HTR-8/SVneo (cell line): ENCODE data around the gene ZNF688.
"Not testable (repeated sequence)": the region's sequence is repeated elsewhere in the genome, so short reads cannot be mapped to it uniquely, and the experiment has no call there.

ENCODE experiments used
- DNase-seq: peaks from one replicate; pipeline ENCODE4 v3.0.0; 2011; ENCODE audit warnings: low spot score, mixed read lengths; ENCODE audit not compliant: insufficient read length
- FAIRE-seq: peaks from 2 replicates; lab custom pipeline; 2011; peaks lifted over from hg19 to GRCh38; lab: Jason Lieb, UNC

The ZNF688 gene

DNA sequence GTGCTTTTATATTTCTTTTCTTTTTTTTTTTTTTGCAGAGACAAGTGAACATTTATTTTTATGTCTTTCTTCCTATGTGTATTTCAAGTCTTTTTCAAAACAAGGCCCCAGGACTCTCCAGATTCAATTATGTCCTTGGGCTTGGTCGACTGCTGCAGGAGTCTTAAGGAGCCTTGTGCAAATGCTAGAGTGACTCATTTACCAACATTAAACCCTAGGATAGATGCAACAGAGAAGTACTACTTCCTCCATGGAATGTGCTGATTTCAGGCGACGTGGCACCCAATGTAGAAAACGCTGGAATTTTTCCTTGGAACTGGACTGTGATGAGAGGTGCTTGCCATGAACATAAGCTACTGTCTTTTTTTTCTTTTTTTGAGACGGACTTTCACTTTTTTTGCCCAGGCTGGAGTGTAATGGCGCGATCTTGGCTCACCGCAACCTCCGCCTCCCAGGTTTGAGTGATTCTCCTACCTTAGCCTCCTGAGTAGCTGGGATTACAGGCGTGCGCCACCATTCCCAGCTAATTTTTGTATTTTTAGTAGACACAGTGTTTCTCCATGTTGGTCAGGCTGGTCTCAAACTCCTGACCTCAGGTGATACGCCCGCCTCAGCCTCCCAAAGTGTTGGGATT is 35.0 kb downstream of the ZNF688 start:
- not testable (repeated sequence) for FAIRE-seq, DNase-seq

DNA sequence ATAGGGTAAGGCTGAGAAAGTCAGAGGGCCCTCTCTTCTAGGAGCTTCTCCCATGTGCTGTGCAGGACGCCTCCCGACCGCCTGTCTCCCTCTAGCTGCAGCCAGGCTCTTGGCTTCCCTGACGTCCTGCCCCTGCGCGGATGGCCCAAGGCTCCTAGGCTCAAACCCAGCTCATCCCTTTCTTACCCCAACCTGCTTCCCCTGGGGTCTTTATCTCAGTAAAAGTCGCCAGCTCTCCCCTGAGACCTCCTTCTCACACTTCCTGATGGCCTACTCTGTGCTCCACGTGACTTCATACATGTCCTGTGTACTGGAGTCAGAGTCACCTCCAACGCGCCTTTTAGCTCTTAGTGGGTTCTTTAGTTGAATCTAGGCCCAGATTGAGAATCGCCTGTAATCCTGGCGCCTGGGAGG is 35.7 kb downstream of the ZNF688 start:
- DNase-seq (no peak), FAIRE-seq (no peak)

DNA sequence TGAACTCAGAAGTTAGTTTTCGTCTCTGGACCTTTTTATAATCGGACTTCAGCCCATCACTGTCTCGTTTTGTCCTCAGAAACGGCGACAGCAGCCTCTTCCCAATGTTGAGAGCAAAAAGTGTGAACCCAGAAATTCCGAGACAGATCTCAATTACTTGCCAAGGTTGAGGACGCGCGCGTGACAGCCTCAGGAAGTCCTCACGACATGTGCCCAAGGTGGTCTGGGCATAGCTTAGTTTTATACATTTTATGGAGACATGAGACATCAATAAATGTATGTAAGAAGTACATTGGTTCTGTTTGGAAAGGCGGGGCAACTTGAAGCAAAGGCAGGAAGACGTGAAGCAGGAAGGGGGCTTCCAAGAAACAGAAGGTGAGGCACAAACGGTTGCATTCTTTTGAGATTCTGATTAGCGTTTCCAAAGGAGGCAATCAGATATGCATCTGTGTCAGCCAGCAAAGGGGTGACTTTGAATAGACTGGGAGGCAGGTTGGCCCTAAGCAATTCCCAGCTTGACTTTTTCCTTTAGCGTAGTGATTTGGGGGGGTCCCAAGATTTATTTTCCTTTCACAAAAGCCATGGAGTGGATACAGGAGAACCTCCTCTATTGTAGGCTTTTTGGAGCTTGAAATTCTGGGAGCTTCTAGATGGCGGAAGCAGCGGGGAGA is 36.3 kb downstream of the ZNF688 start:
- DNase-seq (no peak), FAIRE-seq (no peak)

DNA sequence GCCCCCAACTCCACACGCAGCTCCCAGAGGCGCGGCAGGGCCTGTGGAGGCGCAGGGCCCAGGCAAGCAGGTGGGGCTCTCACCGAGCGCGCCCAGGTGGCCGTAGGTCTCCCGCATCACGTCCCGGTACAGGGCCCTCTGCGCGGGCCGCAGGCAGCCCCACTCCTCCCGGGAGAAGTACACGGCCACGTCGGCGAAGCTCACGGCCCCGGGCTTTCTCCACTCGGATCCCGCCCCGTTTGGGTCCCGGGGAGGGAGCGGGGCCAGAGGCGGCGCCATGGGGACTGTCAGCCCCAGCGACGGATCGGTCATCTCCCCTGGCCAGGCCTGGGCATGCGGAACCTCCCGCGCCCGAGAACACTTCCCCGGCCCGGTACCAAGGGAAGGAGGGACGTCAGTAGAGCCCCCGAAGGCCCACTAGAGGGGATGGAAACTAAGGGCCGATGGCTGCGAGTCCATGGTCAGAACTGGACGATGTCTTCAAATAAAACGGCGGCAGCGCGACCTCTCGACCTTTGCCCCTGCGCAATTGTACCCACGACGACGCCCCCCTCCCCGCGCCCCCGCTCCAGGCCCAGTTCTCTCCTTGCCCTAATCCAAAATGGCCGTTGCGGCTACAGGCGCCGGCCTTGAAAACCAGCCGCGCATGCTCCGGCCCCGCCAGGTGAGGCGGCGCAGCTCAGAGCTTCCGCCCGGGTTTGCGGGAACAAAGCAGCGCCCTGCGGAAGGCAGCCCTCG is 37.0 kb downstream of the ZNF688 start, which contains the start of gene ZNF747:
ZNF747 (minus strand) TSS at position 491 of the 738 bp plus-strand sequence; CDS start at position 312, 179 bp downstream.
- FAIRE-seq, result no peak

DNA sequence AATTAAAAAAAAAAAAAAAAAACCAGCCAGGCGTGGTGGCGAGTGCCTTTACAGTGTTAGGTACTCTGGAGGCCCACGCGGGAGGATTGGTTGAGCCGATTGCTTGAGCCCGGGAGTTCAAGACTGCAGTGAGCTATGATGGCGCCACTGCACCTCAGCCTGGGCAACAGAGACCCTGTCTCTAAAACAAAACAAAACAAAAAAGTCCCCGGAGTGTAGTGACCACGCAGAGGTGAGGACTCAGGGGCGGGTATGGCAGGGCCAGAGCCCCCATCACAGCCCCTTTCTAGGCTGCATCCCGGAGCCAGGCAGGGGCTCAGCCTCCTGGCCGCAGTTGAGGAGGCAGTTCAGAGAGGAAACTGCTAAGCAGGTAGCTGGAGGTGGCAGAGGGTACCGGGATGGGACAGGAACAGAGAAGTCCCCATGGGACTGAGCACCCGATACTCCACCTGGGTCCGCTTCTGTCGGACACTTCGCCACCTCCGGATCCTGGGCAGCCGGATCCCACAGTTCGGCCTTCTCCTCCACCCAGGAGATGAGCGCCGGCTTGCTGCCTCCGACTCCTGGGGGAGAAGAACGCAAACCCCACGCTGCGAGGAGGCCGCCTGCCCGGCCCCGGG is 37.7 kb downstream of the ZNF688 start:
- FAIRE-seq, result no peak
- no peak for DNase-seq

More for the DNA sequence above, 37.0 kb downstream of the ZNF688 start, which contains the start of gene ZNF747:
- peak; percentile 89 for DNase-seq

DNA sequence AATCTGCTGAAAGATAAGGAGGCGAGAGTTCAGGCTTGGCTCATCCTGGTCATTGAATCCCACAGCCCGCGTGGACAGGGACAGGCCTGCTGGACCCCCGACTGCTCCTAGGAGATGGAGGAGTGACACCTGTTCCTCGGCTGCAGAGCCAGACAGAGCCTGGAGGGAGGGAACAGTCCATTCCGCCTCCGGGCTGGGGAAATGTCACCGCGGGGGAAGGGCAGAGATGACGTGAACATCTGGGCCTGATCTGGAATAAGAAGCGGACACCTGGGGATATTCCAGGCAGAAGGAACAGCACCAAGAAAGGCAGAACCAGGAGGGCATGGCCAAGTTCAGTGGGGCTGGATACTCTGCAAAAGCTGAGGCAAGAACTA is 38.4 kb downstream of the ZNF688 start:
- DNase-seq (no peak), FAIRE-seq (no peak)

DNA sequence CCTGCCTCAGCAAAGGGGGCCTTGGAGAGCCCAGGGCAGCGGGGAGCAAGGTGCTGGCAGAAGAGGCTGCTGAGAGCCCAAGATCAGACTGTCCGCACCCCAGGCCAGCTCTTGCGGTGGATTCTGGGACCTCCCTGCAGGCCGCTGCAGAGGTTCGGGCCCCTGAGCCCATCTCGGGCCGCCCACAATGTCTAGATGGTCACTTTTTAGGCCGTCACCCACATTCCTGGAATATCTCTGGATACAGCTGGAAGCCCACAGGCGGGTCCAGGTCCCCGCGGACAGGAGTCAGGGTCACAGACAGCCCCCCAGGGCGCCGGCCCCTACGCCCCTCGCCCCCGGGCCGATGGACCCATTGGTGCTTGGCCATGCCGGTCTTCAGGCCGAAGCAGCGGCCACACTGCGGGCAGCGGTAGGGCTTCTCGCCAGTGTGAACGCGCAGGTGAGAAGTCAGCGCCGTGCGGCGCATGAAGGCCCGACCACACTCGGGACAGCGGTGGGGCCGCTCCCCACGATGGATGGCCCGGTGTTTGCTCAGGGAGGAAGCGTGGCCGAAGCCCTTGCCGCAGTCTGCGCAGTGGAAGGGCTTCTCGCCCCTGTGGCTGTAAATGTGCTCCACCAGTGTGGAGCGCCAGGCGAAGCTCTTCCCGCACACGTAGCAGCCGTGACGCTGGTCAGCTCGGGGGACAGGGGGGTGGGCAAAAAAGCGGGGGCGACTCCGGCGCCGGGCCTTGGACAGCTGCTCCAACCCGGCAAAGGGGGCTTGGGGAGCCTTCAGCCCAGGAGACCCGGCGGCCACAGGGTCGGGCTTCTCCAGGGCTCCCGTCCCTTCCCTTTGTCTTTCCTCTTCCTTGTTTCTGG is 39.0 kb downstream of the ZNF688 start:
- no peak for FAIRE-seq
- no peak for DNase-seq

DNA sequence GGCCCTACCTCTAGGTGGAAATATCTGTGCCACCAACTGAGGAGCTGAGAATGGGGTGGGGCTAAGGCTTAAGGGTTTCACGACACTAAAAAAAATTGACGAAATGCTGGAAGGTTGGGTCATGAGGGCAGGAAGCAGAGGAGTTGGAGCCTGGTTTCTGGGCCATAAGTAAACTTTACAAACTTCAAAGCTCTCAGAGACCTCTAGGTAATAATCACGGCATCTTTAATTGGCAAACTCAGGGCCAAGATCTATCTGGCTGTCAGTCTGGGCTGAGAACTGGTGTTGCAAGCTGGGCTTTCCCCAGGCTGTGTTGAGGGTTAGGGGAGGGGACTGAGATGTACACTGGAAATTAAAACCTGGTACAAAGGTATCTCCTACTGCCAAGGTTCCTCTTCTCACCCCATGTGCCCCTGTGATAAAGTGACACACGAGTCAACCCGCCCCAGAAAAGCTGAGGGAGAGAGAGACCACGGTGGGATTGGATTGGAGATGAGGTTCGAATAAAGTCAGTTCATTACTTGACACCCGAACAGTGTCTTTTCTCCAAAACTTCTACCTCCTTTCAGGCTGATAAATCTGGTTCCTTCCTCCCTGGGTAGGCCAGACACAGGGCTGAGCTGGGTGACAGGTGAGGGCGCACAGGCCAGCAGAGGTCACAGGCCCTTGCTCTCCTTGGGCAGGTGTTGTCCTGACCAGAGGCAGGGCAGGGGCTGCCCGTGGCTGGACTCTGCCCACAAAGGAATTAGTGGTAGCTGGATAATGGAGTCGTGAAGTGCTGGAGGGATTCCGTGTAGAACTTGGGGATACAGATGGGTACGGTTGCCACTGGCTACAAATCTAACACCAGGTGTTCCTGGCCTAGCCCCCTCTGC is 41.1 kb downstream of the ZNF688 start:
- DNase-seq, result no peak
- FAIRE-seq, result no peak

DNA sequence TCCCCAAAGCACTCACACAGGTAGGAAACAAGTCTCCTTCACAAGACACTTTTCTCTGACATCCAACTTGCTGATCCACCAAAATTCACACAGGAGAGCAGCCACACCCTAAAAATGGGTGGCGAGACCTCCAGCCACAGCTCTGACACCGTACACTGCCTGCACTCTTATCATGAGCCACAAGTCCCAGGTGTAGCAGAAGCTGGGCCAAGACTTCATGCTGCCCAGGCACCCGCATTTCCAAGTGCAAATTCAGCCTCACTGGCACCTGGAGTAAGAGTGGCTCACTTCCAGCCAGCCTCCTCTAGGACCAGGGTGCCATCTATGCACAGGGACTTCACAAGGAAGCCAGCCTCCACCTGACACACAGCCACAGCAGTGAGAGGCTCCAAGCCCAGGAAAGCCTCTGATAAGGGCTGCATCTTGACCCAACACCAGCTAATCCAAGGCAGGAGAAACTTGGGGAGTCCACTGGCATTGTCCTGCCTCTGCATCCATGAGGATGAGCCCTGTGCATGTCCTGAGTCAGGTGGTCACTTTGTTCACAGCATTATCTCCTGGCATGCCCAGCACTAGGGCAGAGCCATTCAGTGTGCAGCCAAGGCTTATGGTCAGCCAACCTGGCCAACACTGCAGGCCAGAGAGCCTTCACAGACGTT is 42.6 kb downstream of the ZNF688 start:
- FAIRE-seq (peak; percentile 23), DNase-seq (no peak)

DNA sequence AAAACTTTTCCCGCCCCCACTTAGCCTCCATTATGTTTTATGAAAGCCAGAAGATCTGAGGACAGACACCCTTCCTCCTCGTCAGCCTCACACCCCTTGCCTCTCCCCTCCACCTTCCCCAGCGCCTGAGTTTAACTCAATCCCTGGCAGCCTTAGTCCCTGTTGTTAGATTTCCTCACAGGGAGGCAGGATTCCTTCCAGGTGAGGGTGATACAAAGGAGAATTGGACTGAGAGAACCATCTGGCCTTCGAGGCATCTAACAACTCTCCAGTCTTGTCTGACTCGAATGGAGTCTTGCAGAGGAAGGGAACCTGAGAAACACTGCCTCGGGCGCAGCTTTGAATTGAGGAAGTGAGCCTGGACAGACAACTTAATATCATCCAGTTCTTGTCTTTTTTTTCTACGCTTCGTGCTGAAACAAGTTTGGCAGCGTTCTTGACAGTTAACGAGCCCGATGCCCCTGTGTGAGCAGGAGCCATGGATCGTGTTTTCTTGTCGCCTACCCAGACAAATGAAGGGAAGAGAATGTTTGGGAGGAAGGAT is 43.8 kb downstream of the ZNF688 start:
- DNase-seq (no peak), FAIRE-seq (no peak)

DNA sequence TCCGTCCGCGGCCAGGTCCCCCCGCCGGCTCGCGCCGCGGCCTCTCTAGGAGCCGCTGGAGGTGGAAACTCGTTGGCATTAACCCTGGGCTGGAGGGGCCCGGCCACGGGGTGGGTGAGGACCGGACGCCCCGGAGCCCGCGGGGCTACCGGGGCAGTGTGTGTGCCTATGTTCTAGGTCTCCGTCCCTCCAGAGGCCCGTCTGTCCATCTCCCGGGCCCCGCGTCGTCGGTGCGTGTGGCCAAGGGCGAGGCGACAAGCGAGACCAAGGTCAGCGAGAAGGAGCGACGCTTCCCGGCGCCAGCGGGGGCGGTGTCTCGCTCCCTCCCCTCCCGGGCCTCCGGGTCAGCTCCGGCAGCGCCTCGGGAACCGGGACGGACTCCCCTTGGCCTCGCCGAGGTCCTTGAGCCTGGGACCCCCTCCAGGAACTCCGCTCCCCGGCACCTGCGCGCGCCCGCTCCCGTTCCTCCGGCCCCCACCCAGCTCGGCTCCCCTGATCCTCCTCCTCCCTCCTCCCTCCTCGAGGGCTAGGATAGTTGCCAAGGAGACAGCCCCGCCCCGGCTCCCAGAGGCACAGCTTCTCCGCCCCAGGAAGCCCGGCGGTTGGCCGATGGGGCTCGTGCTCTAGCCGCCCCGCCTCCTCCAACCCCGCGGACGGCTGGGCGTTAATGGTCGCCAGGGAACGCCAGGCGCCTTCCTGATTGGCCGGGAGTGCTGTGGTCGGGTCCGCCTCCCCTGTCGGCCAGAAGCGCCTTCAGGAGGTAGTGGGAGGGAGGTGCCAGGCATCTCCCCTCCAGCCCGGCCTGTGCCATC is 44.5 kb downstream of the ZNF688 start:
- FAIRE-seq (peak; percentile 95), DNase-seq (peak; percentile 97)

DNA sequence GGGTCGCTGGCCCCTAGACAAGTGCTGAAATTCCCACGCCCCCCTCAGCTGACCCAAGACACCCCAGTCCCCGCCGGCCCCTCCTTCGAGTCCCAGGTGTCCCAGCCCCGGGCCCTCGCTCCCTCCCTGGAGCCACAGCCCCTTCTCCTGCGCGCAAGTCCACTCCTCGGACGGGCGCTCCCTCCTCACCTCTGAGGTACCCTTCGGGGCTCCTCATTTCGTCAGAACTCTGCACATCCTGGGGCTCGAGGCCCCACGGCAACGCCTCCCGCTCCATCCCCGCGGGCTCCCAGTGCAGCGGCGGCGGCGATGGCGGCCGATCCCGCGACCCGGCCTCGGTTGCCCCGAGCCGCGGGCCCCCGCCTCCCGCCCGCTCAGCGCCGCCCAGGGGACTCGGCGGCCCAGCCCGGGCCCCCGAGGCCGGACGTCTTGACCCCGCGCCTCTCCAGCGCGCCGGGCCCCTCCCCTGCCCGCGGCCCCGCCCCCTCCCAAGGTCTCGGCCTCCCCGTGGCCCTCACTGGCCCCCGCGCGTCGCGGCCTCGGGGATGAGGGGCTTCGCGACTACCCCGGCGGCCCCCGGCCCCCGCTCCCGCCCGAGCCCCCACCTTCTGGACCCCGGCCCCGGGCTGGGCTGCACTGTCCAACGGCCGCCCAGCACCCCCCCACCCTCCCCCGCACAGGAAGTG is 45.2 kb downstream of the ZNF688 start, which contains the start of gene ZNF768:
ZNF768 (minus strand) TSS at position 430 of the 686 bp plus-strand sequence; CDS start at position 277, 153 bp downstream.
- FAIRE-seq (no peak), DNase-seq (peak; percentile 40)

DNA sequence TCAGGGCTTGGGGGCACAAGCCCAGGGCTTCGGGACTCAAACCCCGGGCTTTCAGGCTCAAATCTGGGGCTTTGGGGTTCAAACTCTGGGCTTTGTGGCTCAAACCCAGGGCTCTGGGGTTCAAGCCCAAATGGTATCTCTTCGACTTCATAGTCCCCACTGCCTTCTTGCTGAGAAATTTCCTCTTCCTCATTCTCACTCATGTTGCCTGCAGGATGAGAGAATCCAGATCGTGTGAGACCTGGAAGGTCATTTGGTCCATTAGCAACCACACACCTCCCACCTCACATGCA is 45.7 kb downstream of the ZNF688 start:
- no peak for DNase-seq
- FAIRE-seq, result no peak

DNA sequence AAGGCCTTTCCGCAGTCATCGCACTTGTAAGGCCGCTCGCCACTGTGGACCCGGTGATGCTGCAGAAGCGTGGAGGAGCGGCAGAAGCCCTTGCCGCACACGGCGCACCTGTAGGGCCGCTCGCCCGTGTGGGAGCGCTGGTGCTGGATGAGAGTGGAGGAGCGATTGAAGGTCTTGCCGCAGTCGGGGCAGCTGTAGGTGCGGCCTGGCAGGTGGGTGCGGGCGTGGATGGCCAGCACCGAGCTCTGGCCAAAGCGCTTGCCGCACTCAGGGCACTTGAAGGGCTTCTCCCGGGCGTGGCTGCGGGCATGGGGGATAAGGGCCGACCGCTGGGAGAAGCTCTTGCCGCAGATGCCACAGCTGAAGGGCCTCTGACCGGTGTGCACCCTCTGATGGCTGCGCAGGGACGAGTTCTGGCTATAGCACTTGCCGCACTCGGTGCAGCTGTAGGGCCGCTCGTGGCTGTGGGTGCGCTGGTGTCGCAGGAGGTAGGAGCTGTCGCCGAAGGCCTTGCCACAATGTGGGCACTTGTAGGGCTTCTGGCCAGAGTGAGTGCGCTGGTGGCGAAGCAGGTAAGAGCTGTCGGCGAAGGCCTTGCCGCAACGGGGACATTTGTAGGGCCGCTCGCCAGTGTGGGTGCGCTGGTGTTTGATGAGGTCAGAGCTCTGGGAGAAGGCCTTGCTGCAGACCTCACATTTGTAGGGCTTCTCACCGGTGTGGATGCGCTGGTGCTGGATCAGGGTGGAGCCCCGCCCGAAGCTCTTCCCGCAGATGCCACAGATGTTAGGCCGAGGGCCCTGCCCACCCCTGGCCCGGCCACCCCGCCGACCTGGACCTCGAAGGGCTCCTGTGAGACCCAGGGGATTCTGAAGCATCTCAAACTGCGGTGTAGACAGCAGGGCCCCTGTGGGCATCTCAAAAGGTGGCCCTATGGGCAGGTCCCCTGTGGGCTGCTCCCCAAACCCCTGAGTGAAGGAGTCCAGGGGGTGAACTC is 46.6 kb downstream of the ZNF688 start:
- DNase-seq, result no peak
- no peak for FAIRE-seq

DNA sequence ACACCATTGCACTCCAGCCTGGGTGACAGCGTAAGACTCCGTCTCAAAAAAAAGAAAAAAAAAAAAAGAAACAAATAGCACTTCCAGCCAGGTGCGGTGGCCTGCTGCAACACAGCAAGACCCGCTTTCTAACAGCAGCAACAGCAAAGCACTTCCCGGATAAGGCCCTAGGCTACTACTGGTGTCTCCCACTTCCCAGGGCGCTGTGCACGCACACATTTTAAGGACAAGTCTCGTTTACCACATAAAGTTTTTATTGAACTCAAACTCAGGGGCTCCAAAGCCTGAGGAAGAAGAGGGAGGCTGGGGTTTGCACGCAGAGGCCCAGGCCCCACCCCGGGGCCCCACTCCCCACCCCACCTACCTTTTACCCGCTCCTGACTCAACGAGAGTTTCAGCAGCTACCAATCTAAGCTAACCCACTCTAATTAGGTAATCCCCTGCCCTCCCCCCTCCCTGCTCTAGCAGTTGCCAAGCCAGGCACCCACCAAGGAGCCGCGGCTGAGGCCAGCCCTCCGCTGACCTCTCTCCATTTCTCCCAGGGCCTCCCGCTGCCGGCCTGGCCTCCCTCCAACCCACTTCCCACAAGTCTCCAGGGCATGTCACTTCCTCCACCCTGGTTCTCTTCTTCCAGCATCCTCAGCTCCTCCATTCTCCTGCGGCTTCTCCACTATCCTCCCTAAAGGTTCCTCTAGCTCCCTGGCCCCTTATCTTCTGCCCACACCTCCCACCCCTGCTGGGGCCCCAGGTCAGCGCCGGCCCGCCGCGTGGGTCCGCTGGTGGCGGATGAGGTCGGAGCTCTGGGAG is 47.5 kb downstream of the ZNF688 start:
- no peak for DNase-seq
- no peak for FAIRE-seq
